Measurements from ENCODE around the gene GLI3.

- TF ChIP-seq CTCF (IDR thresholded peaks at IDR 0.05) (no peak), POLR2A (IDR thresholded peaks at IDR 0.05) (no peak)
Measured at GRCh38 chr7:42046483-42046882, 190.5 kb downstream of the GLI3 start.
